Renal cortex interstitium (tissue), 11 donors: ENCODE measurements around the gene NOC2L. TPM values are rescaled to one million over a fixed set of nuclear protein-coding genes. Genes with fewer than 3 reads are reported as not detected.
A peak's percentile ranks its signal among the peaks of the same experiment; 100 is the strongest.

Experiments
- DNase-seq, 11 donors: peaks; one replicate each; pipeline ENCODE4 v3.0.0-alpha.2; 2013; ENCODE audit warnings: low read depth in 9 of 11, low spot score in 4 of 11; ENCODE audit errors: extremely low read depth in 1 of 11
- polyA plus RNA-seq, 3 donors: library from polyadenylated mRNA; unstranded; fragments of 120-200 nt; gene quantifications; one replicate each; pipeline ENCODE4 v1.2.1, GENCODE V29; 2013; ENCODE audit not compliant: insufficient read length in 3 of 3

NOC2L gene
- polyA plus RNA-seq, 3 donors: 52.0 to 64.3 (median 64.2) TPM

GRCh38 chr1:924656-925560 is 34.1 kb downstream of the NOC2L start:
- no peak for DNase-seq

- DNase-seq: no peak
Measured at GRCh38 chr1:923991-924655, 34.9 kb downstream of the NOC2L start.

- peak in 6 of 11 donors; percentile 82 to 93 (median 90) for DNase-seq
Measured at GRCh38 chr1:923131-923990, 35.7 kb downstream of the NOC2L start, which contains the start of gene SAMD11. SAMD11 (plus strand) TSS chr1:923923; CDS start chr1:924432, 509 bp downstream.

- DNase-seq: peak in 9 of 11 donors; percentile 72 to 91 (median 87)
Measured at GRCh38 chr1:921011-921837, 37.8 kb downstream of the NOC2L start.

- no peak for DNase-seq
Measured at GRCh38 chr1:920521-920920, 38.5 kb downstream of the NOC2L start.

- DNase-seq: no peak
Measured at GRCh38 chr1:920010-920409, 39.0 kb downstream of the NOC2L start.

- no peak for DNase-seq
Measured at GRCh38 chr1:919271-919872, 39.7 kb downstream of the NOC2L start.

- no peak for DNase-seq
Measured at GRCh38 chr1:918843-919242, 40.2 kb downstream of the NOC2L start.

GRCh38 chr1:918353-918752 is 40.7 kb downstream of the NOC2L start:
- DNase-seq: no peak

- no peak for DNase-seq
Measured at GRCh38 chr1:917466-918091, 41.5 kb downstream of the NOC2L start.

GRCh38 chr1:917076-917459 is 42.0 kb downstream of the NOC2L start:
- no peak for DNase-seq

- peak in 1 of 11 donors; percentile 82 for DNase-seq
Measured at GRCh38 chr1:916173-917075, 42.6 kb downstream of the NOC2L start.

- no peak for DNase-seq
Measured at GRCh38 chr1:915295-916172, 43.5 kb downstream of the NOC2L start.

- DNase-seq: no peak
Measured at GRCh38 chr1:914891-915280, 44.2 kb downstream of the NOC2L start.

GRCh38 chr1:914131-914890 is 44.7 kb downstream of the NOC2L start:
- no peak for DNase-seq
